DND-41 (cell line): ENCODE results near the gene HSD17B2.

Source experiments
- EZH2 ChIP-seq: IDR thresholded peaks from 3 replicates; pipeline ENCODE4 v1.6.1; 2012; ENCODE audit warnings: borderline replicate concordance, low read depth, mild to moderate bottlenecking, moderate library complexity, low read length, inconsistent platforms; ENCODE audit not compliant: severe bottlenecking
- TF ChIP-seq, protein P1 (sequence below): IDR thresholded peaks from 2 replicates; pipeline ENCODE4 v1.5.1; 2012; ENCODE audit warnings: borderline replicate concordance, low read length, moderate library complexity, mild to moderate bottlenecking; ENCODE audit not compliant: poor library complexity, severe bottlenecking; ENCODE audit errors: extremely low read depth

DNA sequence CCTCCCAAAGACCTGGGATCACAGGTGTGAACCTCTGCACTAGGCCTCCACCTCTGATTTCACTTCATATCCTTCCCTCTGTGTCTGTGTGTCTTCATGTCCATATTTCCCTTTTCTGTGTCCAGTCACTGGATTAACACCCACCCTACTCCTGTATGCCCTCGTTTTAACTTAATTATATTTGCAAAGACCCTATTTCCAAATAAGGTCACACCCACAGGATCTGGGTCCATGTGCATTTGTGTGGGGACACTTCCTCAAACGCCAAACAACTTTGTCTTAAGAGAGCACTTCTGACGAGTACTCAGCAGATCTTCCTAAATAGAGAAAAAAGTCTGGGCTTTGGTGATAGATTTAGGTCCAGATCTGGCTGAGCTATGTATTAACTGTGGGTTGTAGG is 78.7 kb downstream of the HSD17B2 start:
- TF ChIP-seq, protein P1, sequence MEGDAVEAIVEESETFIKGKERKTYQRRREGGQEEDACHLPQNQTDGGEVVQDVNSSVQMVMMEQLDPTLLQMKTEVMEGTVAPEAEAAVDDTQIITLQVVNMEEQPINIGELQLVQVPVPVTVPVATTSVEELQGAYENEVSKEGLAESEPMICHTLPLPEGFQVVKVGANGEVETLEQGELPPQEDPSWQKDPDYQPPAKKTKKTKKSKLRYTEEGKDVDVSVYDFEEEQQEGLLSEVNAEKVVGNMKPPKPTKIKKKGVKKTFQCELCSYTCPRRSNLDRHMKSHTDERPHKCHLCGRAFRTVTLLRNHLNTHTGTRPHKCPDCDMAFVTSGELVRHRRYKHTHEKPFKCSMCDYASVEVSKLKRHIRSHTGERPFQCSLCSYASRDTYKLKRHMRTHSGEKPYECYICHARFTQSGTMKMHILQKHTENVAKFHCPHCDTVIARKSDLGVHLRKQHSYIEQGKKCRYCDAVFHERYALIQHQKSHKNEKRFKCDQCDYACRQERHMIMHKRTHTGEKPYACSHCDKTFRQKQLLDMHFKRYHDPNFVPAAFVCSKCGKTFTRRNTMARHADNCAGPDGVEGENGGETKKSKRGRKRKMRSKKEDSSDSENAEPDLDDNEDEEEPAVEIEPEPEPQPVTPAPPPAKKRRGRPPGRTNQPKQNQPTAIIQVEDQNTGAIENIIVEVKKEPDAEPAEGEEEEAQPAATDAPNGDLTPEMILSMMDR, result no peak
- no peak for TF ChIP-seq EZH2
